GM23248 (cell line): ENCODE results near the gene CD3D. TPM values are rescaled to one million over a fixed set of nuclear protein-coding genes. Genes with fewer than 3 reads are reported as not detected.
A peak's percentile ranks its signal among the peaks of the same experiment; 100 is the strongest.

Source experiments
- DNase-seq: peaks from one replicate; pipeline ENCODE4 v3.0.0-alpha.2; 2015
- H2AFZ ChIP-seq: fragments of 200-600 bp; sonication (generic); 2 replicates; pipeline ENCODE4 v1.6.1; 2016; ENCODE audit warnings: antibody characterized with exemption
- H3F3A ChIP-seq: fragments of 200-600 bp; sonication (generic); 2 replicates; pipeline ENCODE4 v1.6.1; 2016; ENCODE audit warnings: mild to moderate bottlenecking, antibody characterized with exemption, mixed run types; ENCODE audit not compliant: insufficient read depth
- H3K27ac ChIP-seq: fragments of 200-600 bp; sonication (generic); 2 replicates; pipeline ENCODE4 v1.5.1; 2016; ENCODE audit warnings: mild to moderate bottlenecking
- H3K27me3 ChIP-seq: fragments of 200-600 bp; sonication (generic); replicated peaks from 2 replicates; pipeline ENCODE4 v1.6.1; 2016; ENCODE audit warnings: mild to moderate bottlenecking; ENCODE audit not compliant: insufficient read depth
- H3K36me3 ChIP-seq: fragments of 200-600 bp; sonication (generic); 2 replicates; pipeline ENCODE4 v1.6.1; 2016; ENCODE audit warnings: low read depth, mild to moderate bottlenecking
- H3K4me1 ChIP-seq: fragments of 200-600 bp; sonication (generic); 2 replicates; pipeline ENCODE4 v1.6.1; 2016; ENCODE audit warnings: mild to moderate bottlenecking; ENCODE audit not compliant: insufficient read depth
- H3K4me2 ChIP-seq: fragments of 200-600 bp; sonication (generic); one replicate; pipeline ENCODE4 v1.6.1; 2016; ENCODE audit warnings: mild to moderate bottlenecking; ENCODE audit not compliant: unreplicated experiment
- H3K4me3 ChIP-seq: fragments of 200-600 bp; sonication (generic); 2 replicates; pipeline ENCODE4 v1.5.1; 2016; ENCODE audit warnings: mild to moderate bottlenecking
- H3K79me2 ChIP-seq: fragments of 200-600 bp; sonication (generic); 2 replicates; pipeline ENCODE4 v1.6.1; 2016; ENCODE audit warnings: mild to moderate bottlenecking; ENCODE audit not compliant: insufficient read depth
- H3K9ac ChIP-seq: fragments of 200-600 bp; sonication (generic); 2 replicates; pipeline ENCODE4 v1.6.1; 2016; ENCODE audit warnings: mild to moderate bottlenecking
- H3K9me2 ChIP-seq: fragments of 200-600 bp; sonication (generic); 2 replicates; pipeline ENCODE4 v1.6.1; 2016; ENCODE audit warnings: mixed run types, mild to moderate bottlenecking, moderate library complexity; ENCODE audit not compliant: insufficient read depth
- H3K9me3 ChIP-seq: fragments of 200-600 bp; sonication (generic); one replicate; pipeline ENCODE4 v1.6.1; 2017; ENCODE audit warnings: low read depth
- H4K20me1 ChIP-seq: fragments of 200-600 bp; sonication (generic); 2 replicates; pipeline ENCODE4 v1.6.0; 2016; ENCODE audit not compliant: insufficient read depth
- EZH2 ChIP-seq: fragments of 200-600 bp; sonication (generic); IDR thresholded peaks from 2 replicates; pipeline ENCODE4 v1.6.1; 2018; ENCODE audit warnings: antibody characterized with exemption, mild to moderate bottlenecking; ENCODE audit not compliant: insufficient read depth, poor library complexity, severe bottlenecking
- EZH2phosphoT487 ChIP-seq: fragments of 200-600 bp; sonication (generic); IDR thresholded peaks from 2 replicates; pipeline ENCODE4 v1.6.1; 2018; ENCODE audit warnings: antibody characterized with exemption, moderate library complexity, mild to moderate bottlenecking, low read depth; ENCODE audit not compliant: insufficient read depth
- WGBS, 2 experiments: methylation state at CpG; one replicate each; pipeline ENCODE4 v1.1.6; 2015 to 2017; ENCODE audit warnings: low lambda C conversion rate in 2 of 2, low coverage in 1 of 2; ENCODE audit errors: missing lambda C conversion rate in 2 of 2; 5-methylcytosine and 5-hydroxymethylcytosine counted together
- in situ Hi-C: fragments of 300-500 bp; cut with MboI; formaldehyde crosslinking; loops from 2 replicates; pipeline ENCODE4 v1.15.0; 2020
- polyA plus RNA-seq: library from polyadenylated mRNA; unstranded; fragments of >200 nt; fragmentation: Nextera tagmentation; extraction: Ambion mirVana; gene quantifications from 2 replicates; pipeline ENCODE4 v1.2.1, GENCODE V29; 2016
- total RNA-seq: library from RNA; depleted of rRNA; stranded (reverse); fragments of >200 nt; shearing (Covaris generic); gene quantifications from 2 replicates; pipeline ENCODE4 v1.2.3, GENCODE V29; 2014

Gene CD3D
- total and polyA plus RNA-seq, 2 experiments from 2014 or later: not detected

DNA sequence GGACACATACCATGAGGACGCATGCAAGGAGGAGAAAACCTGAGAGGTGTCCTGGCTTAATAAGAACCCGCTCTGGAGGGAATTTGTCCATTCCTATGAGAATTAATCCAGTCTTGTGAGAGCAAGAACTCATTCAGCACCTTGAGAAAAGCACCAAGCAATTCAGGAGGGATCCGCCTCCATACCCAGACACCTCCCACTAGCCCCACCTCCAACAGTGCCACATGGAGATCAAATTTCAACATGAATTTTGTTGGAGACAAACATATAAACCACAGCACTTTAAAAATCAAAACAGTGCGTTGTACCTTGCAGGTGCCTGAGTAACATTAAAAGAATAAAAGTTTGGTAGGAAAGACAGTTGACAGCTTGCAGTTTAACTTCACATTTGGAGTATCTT is 28.3 kb upstream of the CD3D start:
- Histone ChIP-seq H3K4me3 (no peak overlapping the region), H2AFZ (no peak overlapping the region), H3K36me3 (peaks cover 64% of the 10 kb centered on the region), H3K27ac (no peak overlapping the region), H3K9me3 (no peaks in the 10 kb centered on the region), H4K20me1 (no peaks in the 10 kb centered on the region; the same call in 1 of the 2 replicates), H3K4me1 (no peaks in the 10 kb centered on the region), H3F3A (no peaks in the 10 kb centered on the region), H3K79me2 (no peaks in the 10 kb centered on the region), H3K9ac (no peak overlapping the region), H3K27me3 (no peaks in the 10 kb centered on the region), H3K9me2 (no peaks in the 10 kb centered on the region), H3K4me2 (no peak overlapping the region)
- no peak for TF ChIP-seq EZH2phosphoT487
- no peak for TF ChIP-seq EZH2
- in situ Hi-C loops: no loop called here
- DNase-seq: no peak
- WGBS, 2 experiments: 95 to 96% methylated on average over 4 of the region's 4 CpGs

GRCh38 chr11:118366287-118366686 is 23.8 kb upstream of the CD3D start:
- H3K4me1 ChIP-seq: no peaks in the 10 kb centered on the region
- H3K27ac ChIP-seq: no peak overlapping the region
- H2AFZ ChIP-seq: no peak overlapping the region
- H4K20me1 ChIP-seq: no peaks in the 10 kb centered on the region
- peaks cover 44% of the 10 kb centered on the region for H3K79me2 ChIP-seq
- H3K9ac ChIP-seq: no peak overlapping the region
- no peaks in the 10 kb centered on the region for H3K9me2 ChIP-seq
- peaks cover 45% of the 10 kb centered on the region for H3K36me3 ChIP-seq
- WGBS, 2 experiments: 44 to 82% methylated on average over 1 of the region's 1 CpG
- no peak overlapping the region for H3K4me2 ChIP-seq
- H3F3A ChIP-seq: no peaks in the 10 kb centered on the region
- in situ Hi-C loops: no loop called here
- TF ChIP-seq EZH2 (no peak), EZH2phosphoT487 (no peak)
- DNase-seq: no peak
- H3K27me3 ChIP-seq: no peaks in the 10 kb centered on the region
- H3K4me3 ChIP-seq: no peak overlapping the region
- no peaks in the 10 kb centered on the region for H3K9me3 ChIP-seq

GRCh38 chr11:118364956-118365615 is 22.6 kb upstream of the CD3D start:
- H3K36me3 ChIP-seq: peaks cover 33% of the 10 kb centered on the region
- 96 to 98% methylated on average over 3 of the region's 3 CpGs for WGBS, 2 experiments
- no peak for TF ChIP-seq EZH2phosphoT487
- no peak for TF ChIP-seq EZH2
- H2AFZ ChIP-seq: no peak overlapping the region
- peaks cover 7% of the 10 kb centered on the region for H3K4me1 ChIP-seq
- 0 out of 2 replicates have a peak, but pooled peaks cover 1% of the 10 kb centered on the region for H3F3A ChIP-seq
- peaks cover 56% of the 10 kb centered on the region for H3K79me2 ChIP-seq
- H3K4me3 ChIP-seq: no peak overlapping the region
- no peaks in the 10 kb centered on the region for H3K9me3 ChIP-seq
- in situ Hi-C loops: no loop called here
- no peak overlapping the region for H3K9ac ChIP-seq
- no peaks in the 10 kb centered on the region for H3K9me2 ChIP-seq
- H4K20me1 ChIP-seq: no peaks in the 10 kb centered on the region
- DNase-seq: no peak
- H3K4me2 ChIP-seq: no peak overlapping the region
- no peak overlapping the region for H3K27ac ChIP-seq
- no peaks in the 10 kb centered on the region for H3K27me3 ChIP-seq

- Histone ChIP-seq H3K9ac (peak within 1 kb of the TSS; percentile 88), H4K20me1 (no peaks in the 10 kb centered on the region), H3K4me1 (peaks cover 15% of the 10 kb centered on the region), H3K36me3 (no peaks in the 10 kb centered on the region), H3K9me3 (no peaks in the 10 kb centered on the region), H3K4me2 (peak within 1 kb of the TSS; percentile 100), H3K27me3 (no peaks in the 10 kb centered on the region), H3K4me3 (peak within 1 kb of the TSS; percentile 100), H3K27ac (peak within 1 kb of the TSS; percentile 8), H3K9me2 (no peaks in the 10 kb centered on the region), H3F3A (peaks cover 23% of the 10 kb centered on the region), H2AFZ (peak within 1 kb of the TSS; percentile 99), H3K79me2 (peaks cover 48% of the 10 kb centered on the region)
- WGBS, 2 experiments: 1 to 3% methylated on average over 30 to 33 of the region's 33 CpGs
- TF ChIP-seq EZH2phosphoT487 (no peak), EZH2 (no peak)
- in situ Hi-C loops: no loop called here
- peak; percentile 92 for DNase-seq
Measured at GRCh38 chr11:118359295-118359958, 16.9 kb upstream of the CD3D start, which contains the start of gene UBE4A. TSS of gene UBE4A (plus strand) at chr11:118359600. CDS start at chr11:118365081, 5,481 bp downstream.
